Measurements from ENCODE around the gene UTF1.

The UTF1 gene

GRCh38 chr10:133253361-133253955 is 23.4 kb downstream of the UTF1 start:
- Histone ChIP-seq H3K27ac (ENCODE audit: extremely low read depth, low read depth, low read length) (no peak overlapping the region), H3K9me3 (ENCODE audit: control insufficient read depth, insufficient read depth, low read depth, low read length) (no peaks in the 10 kb centered on the region), H3K36me3 (ENCODE audit: control insufficient read depth in 2 of 2, insufficient read depth in 1 of 2, low read length in 2 of 2) (no peaks in the 10 kb centered on the region), H3K4me3 (ENCODE audit: low read depth, low read length) (no peak overlapping the region), H3K4me1 (ENCODE audit: control insufficient read depth, insufficient read depth, low read length) (no peaks in the 10 kb centered on the region; the same call in 1 of the 2 replicates)
- TF ChIP-seq ZBTB48 (tag by site-specific recombination; IDR thresholded peaks at IDR 0.05) (no peak), ZNF561 (tag by site-specific recombination; IDR thresholded peaks at IDR 0.05; ENCODE audit: borderline replicate concordance) (no peak), KLF8 (tag by site-specific recombination; IDR thresholded peaks at IDR 0.05) (no peak), ZBTB26 (tag by site-specific recombination; optimal IDR thresholded peaks at IDR 0.05) (no peak), ZNF600 (tag by site-specific recombination; IDR thresholded peaks at IDR 0.05) (no peak), ZBTB21 (tag by site-specific recombination; IDR thresholded peaks at IDR 0.05) (no peak), REPIN1 (tag by site-specific recombination; IDR thresholded peaks at IDR 0.05; ENCODE audit: low read depth) (no peak), ZNF10 (tag by site-specific recombination; IDR thresholded peaks at IDR 0.05) (no peak), ZNF335 (tag by site-specific recombination; conservative IDR thresholded peaks at IDR 0.05) (no peak), PRDM10 (tag by site-specific recombination; IDR thresholded peaks at IDR 0.05) (no peak), ZNF132 (tag by site-specific recombination; IDR thresholded peaks at IDR 0.05; ENCODE audit: borderline replicate concordance) (no peak), ZNF239 (tag by site-specific recombination; IDR thresholded peaks at IDR 0.05) (no peak), ZBTB10 (tag by site-specific recombination; IDR thresholded peaks at IDR 0.05) (no peak), ZNF138 (tag by site-specific recombination; IDR thresholded peaks at IDR 0.05; ENCODE audit: borderline replicate concordance) (no peak), ZNF610 (tag by site-specific recombination; IDR thresholded peaks at IDR 0.05; ENCODE audit: borderline replicate concordance) (no peak)
- CTCF ChIA-PET: no interaction called here
- POLR2A ChIA-PET: no interaction called here

GRCh38 chr10:133254421-133255120 is 24.6 kb downstream of the UTF1 start:
- ChIA-PET CTCF (no interaction called here), POLR2A (no interaction called here)
- Histone ChIP-seq H3K27ac (ENCODE audit: extremely low read depth, low read depth, low read length) (no peak overlapping the region), H3K4me1 (ENCODE audit: control insufficient read depth, insufficient read depth, low read length) (no peaks in the 10 kb centered on the region; the same call in 1 of the 2 replicates), H3K36me3 (ENCODE audit: control insufficient read depth in 2 of 2, insufficient read depth in 1 of 2, low read length in 2 of 2) (no peaks in the 10 kb centered on the region), H3K4me3 (ENCODE audit: low read depth, low read length) (no peak overlapping the region), H3K9me3 (ENCODE audit: control insufficient read depth, insufficient read depth, low read depth, low read length) (no peaks in the 10 kb centered on the region)
- TF ChIP-seq EGR2 (tag by site-specific recombination; IDR thresholded peaks at IDR 0.05; ENCODE audit: low read depth) (peak; percentile 69; the same call in 1 of the 2 replicates), ZSCAN16 (tag by site-specific recombination; IDR thresholded peaks at IDR 0.05) (no peak), ZNF658 (tag by site-specific recombination; IDR thresholded peaks at IDR 0.05) (no peak), SP2 (tag by site-specific recombination; IDR thresholded peaks at IDR 0.05) (no peak), TRIM28 (IDR thresholded peaks at IDR 0.05; ENCODE audit: borderline replicate concordance, low read length) (no peak), GLIS2 (tag by site-specific recombination; IDR thresholded peaks at IDR 0.05) (no peak; the same call in 1 of the 2 replicates), PRDM10 (tag by site-specific recombination; IDR thresholded peaks at IDR 0.05) (no peak), ZNF785 (tag by site-specific recombination; IDR thresholded peaks at IDR 0.05) (peak; percentile 55; the same call in 1 of the 2 replicates), KLF10 (tag by site-specific recombination; IDR thresholded peaks at IDR 0.05) (no peak), ZNF157 (tag by site-specific recombination; IDR thresholded peaks at IDR 0.05) (no peak)
